Spinal cord (tissue), 10 donors: ENCODE measurements around the gene PLAGL1. TPM values are rescaled to one million over a fixed set of nuclear protein-coding genes. Genes with fewer than 3 reads are reported as not detected.
"Not testable (repeated sequence)": the region's sequence is repeated elsewhere in the genome, so short reads cannot be mapped to it uniquely, and the experiment has no call there.

ENCODE experiments used
- DNase-seq, 6 donors: peaks; one replicate each; pipeline versions ENCODE4 v3.0.0 to v3.0.0-alpha.2; 2013 to 2015; ENCODE audit warnings: low spot score in 6 of 6, low read depth in 4 of 6
- H3K27ac ChIP-seq: one replicate; pipeline ENCODE4 v1.5.1; 2013; ENCODE audit warnings: low read depth, low read length, control low read depth
- H3K27me3 ChIP-seq: one replicate; pipeline ENCODE4 v1.6.1; 2013; ENCODE audit warnings: low read length; ENCODE audit not compliant: control insufficient read depth, insufficient read depth
- H3K36me3 ChIP-seq: one replicate; pipeline ENCODE4 v1.6.1; 2013; ENCODE audit warnings: low read length; ENCODE audit not compliant: control insufficient read depth, insufficient read depth
- H3K4me1 ChIP-seq: one replicate; pipeline ENCODE4 v1.6.1; 2013; ENCODE audit warnings: low read length; ENCODE audit not compliant: control insufficient read depth, insufficient read depth
- H3K4me3 ChIP-seq: one replicate; pipeline ENCODE4 v1.5.1; 2013; ENCODE audit warnings: low read depth, low read length, control low read depth
- H3K9me3 ChIP-seq: one replicate; pipeline ENCODE4 v1.6.1; 2013; ENCODE audit warnings: low read length; ENCODE audit not compliant: control insufficient read depth, insufficient read depth
- WGBS: methylation state at CpG from one replicate; pipeline ENCODE4 v1.1.5; 2013; ENCODE audit warnings: missing lambda C conversion rate; ENCODE audit not compliant: insufficient coverage; 5-methylcytosine and 5-hydroxymethylcytosine counted together
- polyA plus RNA-seq, 2 donors: library from polyadenylated mRNA; unstranded; fragments of 120-200 nt; gene quantifications; one replicate each; pipeline ENCODE4 v1.2.1, GENCODE V29; 2013; ENCODE audit not compliant: insufficient read length in 2 of 2
- total RNA-seq, 2 donors: library from RNA; depleted of rRNA in 1 of 2; stranded (reverse); fragments of 120-200 nt in 1 of 2; fragments of >200 nt in 1 of 2; gene quantifications; one replicate each; pipeline versions ENCODE4 v1.2.3 to v1.2.4, GENCODE V29; 2013 to 2014
- donor health status: healthy.

The PLAGL1 gene
- total and polyA plus RNA-seq, 4 donors: 20.4 to 28.0 (median 23.1) TPM

GRCh38 chr6:143929975-143930374 is 78.1 kb downstream of the PLAGL1 start:
- H3K27me3 ChIP-seq: no peaks in the 10 kb centered on the region
- H3K4me3 ChIP-seq: no peak overlapping the region
- no peak for DNase-seq
- H3K9me3 ChIP-seq: peaks cover 2% of the 10 kb centered on the region
- no peaks in the 10 kb centered on the region for H3K4me1 ChIP-seq
- no peak overlapping the region for H3K27ac ChIP-seq
- no peaks in the 10 kb centered on the region for H3K36me3 ChIP-seq

- Histone ChIP-seq H3K4me3 (no peak overlapping the region), H3K9me3 (peaks cover 2% of the 10 kb centered on the region), H3K27me3 (no peaks in the 10 kb centered on the region), H3K36me3 (no peaks in the 10 kb centered on the region), H3K27ac (no peak overlapping the region), H3K4me1 (no peaks in the 10 kb centered on the region)
- WGBS: no CpG with 5 or more reads among the region's 1 CpG
- DNase-seq: no peak
These were observed 79.2 kb downstream of the PLAGL1 start for GRCh38 chr6:143928853-143929252.

- not testable (repeated sequence) for H3K4me1 ChIP-seq, DNase-seq, H3K27me3 ChIP-seq, H3K9me3 ChIP-seq, H3K4me3 ChIP-seq, H3K36me3 ChIP-seq, H3K27ac ChIP-seq
- WGBS: 75% methylated on average over 3 of the region's 4 CpGs
These were observed 91.0 kb downstream of the PLAGL1 start for GRCh38 chr6:143917026-143917425.

GRCh38 chr6:143912671-143913070 is 95.4 kb downstream of the PLAGL1 start:
- no peaks in the 10 kb centered on the region for H3K36me3 ChIP-seq
- WGBS: 75% methylated on average over 1 of the region's 1 CpG

GRCh38 chr6:143911028-143911427 is 97.0 kb downstream of the PLAGL1 start:
- WGBS: 100% methylated on average over 1 of the region's 1 CpG
- no peaks in the 10 kb centered on the region for H3K4me1 ChIP-seq
- no peak overlapping the region for H3K27ac ChIP-seq
- H3K27me3 ChIP-seq: no peaks in the 10 kb centered on the region
- no peak overlapping the region for H3K4me3 ChIP-seq
- peaks cover 7% of the 10 kb centered on the region for H3K9me3 ChIP-seq
- H3K36me3 ChIP-seq: no peaks in the 10 kb centered on the region
- DNase-seq: no peak

More at GRCh38 chr6:143912671-143913070, 95.4 kb downstream of the PLAGL1 start:
- Histone ChIP-seq H3K4me1 (no peaks in the 10 kb centered on the region), H3K9me3 (peaks cover 7% of the 10 kb centered on the region), H3K4me3 (no peak overlapping the region), H3K27me3 (no peaks in the 10 kb centered on the region), H3K27ac (no peak overlapping the region)
- no peak for DNase-seq

GRCh38 chr6:143902827-143903226 is 105.2 kb downstream of the PLAGL1 start:
- no peak overlapping the region for H3K27ac ChIP-seq
- DNase-seq: no peak

GRCh38 chr6:143901885-143902750 is 105.9 kb downstream of the PLAGL1 start:
- 67% methylated on average over 2 of the region's 6 CpGs for WGBS
- H3K4me3 ChIP-seq: no peak overlapping the region
- DNase-seq: peak in 3 of 6 donors; percentile 2 to 60 (median 4)
- H3K4me1 ChIP-seq: no peaks in the 10 kb centered on the region
- no peaks in the 10 kb centered on the region for H3K27me3 ChIP-seq
- H3K27ac ChIP-seq: peak overlapping the region; percentile 64
- no peaks in the 10 kb centered on the region for H3K9me3 ChIP-seq
- no peaks in the 10 kb centered on the region for H3K36me3 ChIP-seq

More at GRCh38 chr6:143902827-143903226, 105.2 kb downstream of the PLAGL1 start:
- Histone ChIP-seq H3K4me3 (no peak overlapping the region), H3K27me3 (no peaks in the 10 kb centered on the region), H3K36me3 (no peaks in the 10 kb centered on the region), H3K9me3 (peaks cover under 1% of the 10 kb centered on the region), H3K4me1 (no peaks in the 10 kb centered on the region)
- 92% methylated on average over 2 of the region's 2 CpGs for WGBS

- no peaks in the 10 kb centered on the region for H3K4me1 ChIP-seq
- H3K27ac ChIP-seq: no peak overlapping the region
- DNase-seq: no peak
- H3K27me3 ChIP-seq: no peaks in the 10 kb centered on the region
- whole genome bisulfite sequencing: 67% methylated on average over 2 of the region's 2 CpGs
- H3K4me3 ChIP-seq: no peak overlapping the region
- H3K36me3 ChIP-seq: no peaks in the 10 kb centered on the region
- H3K9me3 ChIP-seq: no peaks in the 10 kb centered on the region
These were observed 107.7 kb downstream of the PLAGL1 start for GRCh38 chr6:143900358-143900757.

- DNase-seq: peak in 2 of 6 donors; percentile 5 to 17
- H3K4me3 ChIP-seq: no peak overlapping the region
- no peaks in the 10 kb centered on the region for H3K27me3 ChIP-seq
- H3K36me3 ChIP-seq: no peaks in the 10 kb centered on the region
- H3K27ac ChIP-seq: no peak overlapping the region
- H3K4me1 ChIP-seq: no peaks in the 10 kb centered on the region
- WGBS: no CpG with 5 or more reads among the region's 3 CpGs
- no peaks in the 10 kb centered on the region for H3K9me3 ChIP-seq
These were observed 111.8 kb downstream of the PLAGL1 start for GRCh38 chr6:143896126-143896860.
